Stimulated activated naive CD4-positive, alpha-beta T cell (primary cell): ENCODE data around the gene WASHC2A.
A peak's percentile ranks its signal among the peaks of the same experiment; 100 is the strongest.
"Not testable (repeated sequence)": the region's sequence is repeated elsewhere in the genome, so short reads cannot be mapped to it uniquely, and the experiment has no call there.

Experiments used
- DNase-seq, 6 experiments: peaks; one replicate each; lab custom pipeline; 2025; lab: John Stamatoyannopoulos, UW

WASHC2A gene

DNA sequence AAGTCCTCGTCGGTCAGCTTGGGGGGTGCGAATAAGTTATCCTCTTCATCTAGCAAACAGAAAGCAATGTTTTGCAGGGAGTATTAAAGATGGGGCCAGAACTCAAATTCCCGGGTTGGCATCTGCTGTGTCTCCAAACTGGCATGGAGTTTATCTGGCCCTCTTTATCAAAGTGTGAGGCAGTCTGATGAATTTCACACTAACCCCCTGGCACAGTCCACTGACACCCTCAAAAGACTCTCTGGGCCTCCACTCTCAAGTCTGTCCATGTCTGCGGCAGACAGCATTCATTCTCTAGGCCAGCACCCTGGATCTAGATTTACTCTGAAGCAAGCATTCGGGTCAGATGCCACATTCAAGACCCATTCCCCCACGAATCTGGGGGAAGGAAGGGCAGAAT lies 6.2 kb upstream of the WASHC2A start:
- not testable (repeated sequence) for DNase-seq

DNA sequence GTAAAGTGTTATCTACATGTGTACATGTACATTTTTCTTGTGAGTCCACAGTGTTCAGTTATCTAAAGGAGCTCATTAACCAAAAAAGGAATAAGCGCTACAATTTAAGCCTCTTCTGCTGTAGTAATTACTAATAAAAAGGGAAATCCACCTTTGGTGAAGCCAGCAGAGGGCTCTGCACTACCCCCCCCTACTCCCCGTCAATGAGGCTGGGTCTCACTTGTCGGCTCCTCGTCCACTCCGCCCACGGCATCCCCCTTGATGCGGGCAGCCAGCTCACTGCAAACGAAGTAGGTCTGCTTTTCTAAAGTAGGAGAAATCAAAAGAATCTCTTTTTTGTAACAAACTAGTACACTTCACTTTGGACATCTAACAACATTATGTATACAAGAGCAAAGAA lies 4.7 kb upstream of the WASHC2A start:
- peak in 1 of 6 experiments; percentile 3 for DNase-seq

DNA sequence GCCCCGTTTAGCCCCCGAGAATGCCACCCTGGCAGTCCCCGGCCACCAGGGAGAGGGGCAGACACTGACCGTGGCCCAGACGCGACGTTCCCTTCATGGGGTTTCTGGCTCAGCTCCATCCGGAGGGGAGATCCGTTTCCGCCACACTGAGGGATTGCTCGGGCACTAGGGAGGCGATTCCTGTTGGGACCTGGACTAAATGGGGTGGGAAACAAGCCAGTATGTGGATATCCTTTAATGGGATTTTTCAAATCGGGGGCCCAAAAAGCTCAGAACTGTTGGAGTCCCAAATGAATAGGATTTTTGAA lies 552 bp downstream of the WASHC2A start:
- DNase-seq: not testable (repeated sequence)

DNA sequence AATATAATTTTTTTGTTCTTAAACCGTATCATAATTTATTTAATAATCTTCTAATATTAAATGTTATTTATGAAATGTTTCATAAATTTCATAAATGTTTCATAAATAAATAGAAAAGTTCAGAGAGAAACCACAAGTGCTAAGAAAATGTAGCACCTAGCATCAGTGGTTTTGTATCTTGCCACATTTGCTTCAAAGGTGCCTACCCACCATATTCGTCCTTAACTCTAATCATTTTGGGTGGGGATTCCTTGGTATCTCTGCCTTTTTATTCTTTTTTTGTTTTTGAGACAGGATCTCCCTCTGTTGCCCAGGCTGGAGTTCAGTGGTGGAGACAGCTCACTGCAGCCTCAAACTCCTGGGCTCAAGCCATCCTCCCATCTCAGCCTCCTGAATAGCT lies 7.4 kb downstream of the WASHC2A start:
- DNase-seq: not testable (repeated sequence)

DNA sequence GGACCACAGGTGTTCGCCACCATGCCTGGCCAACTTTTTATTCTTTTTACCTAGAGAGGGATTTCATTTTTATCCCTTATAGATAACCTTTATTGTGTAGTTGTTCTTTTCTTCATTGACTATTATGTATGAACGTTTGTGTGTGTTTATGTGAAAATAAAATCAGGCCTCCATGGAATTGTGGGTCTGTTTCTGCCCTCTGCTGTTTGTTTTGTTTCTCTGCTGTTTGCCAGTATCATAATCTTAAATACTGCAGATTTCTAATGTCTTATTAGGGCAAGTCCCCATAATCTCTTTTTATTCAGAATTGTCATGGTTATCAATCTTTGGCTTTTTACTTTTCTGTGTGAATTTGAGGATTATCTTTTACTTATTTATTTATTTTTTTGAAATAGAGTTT lies 7.8 kb downstream of the WASHC2A start:
- peak in 1 of 6 experiments; percentile 1 for DNase-seq

DNA sequence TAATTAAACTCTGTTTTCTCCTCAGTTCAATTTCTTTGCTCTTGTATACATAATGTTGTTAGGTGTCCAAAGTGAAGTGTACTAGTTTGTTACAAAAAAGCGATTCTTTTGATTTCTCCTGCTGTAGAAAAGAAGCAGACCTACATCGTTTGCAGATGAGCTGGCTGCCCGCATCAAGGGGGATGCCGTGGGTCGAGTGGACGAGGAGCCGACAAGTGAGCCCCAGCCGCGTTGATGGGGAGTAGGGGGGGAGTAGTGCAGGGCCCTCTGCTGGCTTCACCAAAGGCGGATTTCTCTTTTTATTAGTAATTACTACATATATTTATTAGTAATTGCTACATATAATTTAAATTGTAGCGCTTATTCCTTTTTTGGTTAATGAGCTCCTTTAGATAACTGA lies 23.6 kb downstream of the WASHC2A start:
- DNase-seq: not testable (repeated sequence)

DNA sequence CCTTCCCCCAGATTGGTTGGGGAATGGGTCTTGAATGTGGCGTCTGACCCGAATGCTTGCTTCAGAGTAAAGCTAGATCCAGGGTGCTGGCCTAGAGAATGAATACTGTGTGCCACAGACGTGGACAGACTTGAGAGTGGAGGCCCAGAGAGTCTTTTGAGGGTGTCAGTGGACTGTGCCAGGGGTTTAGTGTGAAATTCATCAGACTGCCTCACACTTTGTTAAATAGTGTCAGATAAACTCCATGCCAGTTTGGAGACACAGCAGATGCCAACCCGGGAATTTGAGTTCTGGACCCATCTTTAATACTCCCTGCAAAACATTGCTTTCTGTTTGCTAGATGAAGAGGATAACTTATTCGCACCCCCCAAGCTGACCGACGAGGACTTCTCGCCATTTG lies 25.2 kb downstream of the WASHC2A start:
- DNase-seq: not testable (repeated sequence)

DNA sequence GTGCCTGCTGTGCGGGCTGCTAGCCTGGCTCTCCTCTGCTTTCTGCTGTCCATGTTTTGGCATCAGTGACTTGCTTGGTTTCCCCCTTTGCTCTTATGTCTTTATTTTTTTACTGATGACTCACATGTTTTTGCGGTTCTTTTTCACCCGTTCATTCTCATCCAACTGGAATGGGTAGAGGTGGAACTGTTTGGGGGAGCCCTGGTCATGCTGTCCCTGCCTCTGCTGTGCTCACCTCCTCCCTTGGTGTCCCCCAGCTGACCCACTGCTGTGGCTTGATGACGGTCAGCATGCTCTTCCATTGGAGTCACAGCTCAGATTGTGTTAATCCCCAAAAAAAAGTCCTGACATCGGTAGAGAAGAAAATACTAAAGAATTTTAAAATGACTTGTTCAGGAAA lies 26.9 kb downstream of the WASHC2A start:
- DNase-seq: not testable (repeated sequence)

DNA sequence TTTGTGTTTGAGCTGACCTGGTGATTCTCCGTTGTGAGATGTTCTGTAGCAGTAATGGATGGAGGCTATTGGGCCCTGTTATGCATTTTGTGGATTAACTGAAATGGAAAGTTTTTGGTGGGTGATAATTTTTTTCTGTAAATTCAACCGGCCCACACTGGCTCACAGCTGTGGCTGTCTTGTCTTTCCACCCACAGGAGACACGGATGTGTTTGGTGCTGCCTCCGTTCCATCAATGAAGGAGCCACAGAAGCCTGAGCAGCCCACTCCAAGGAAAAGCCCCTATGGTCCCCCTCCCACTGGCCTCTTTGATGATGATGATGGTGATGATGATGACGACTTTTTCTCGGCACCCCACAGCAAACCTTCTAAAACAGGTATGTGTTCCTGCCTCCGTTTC lies 27.6 kb downstream of the WASHC2A start:
- not testable (repeated sequence) for DNase-seq

DNA sequence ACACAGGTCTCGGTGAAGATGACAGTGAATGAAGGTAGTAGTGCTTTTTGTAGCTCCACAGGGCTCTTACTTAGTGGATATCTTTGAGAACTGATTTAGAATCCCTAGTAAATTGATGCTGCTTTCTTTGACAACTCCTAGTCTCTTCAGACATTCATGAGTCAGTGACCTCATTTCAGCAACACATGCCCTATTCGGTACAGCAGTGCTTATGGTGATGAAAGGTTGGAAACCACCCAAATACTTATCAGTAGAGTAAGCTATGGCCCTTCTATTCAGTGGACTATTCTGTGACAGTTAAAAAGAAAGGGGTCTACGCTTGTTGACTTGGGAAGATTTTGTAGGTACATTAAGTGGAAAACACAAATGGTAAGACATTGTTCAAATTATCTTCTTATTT lies 29.0 kb downstream of the WASHC2A start:
- not testable (repeated sequence) for DNase-seq

DNA sequence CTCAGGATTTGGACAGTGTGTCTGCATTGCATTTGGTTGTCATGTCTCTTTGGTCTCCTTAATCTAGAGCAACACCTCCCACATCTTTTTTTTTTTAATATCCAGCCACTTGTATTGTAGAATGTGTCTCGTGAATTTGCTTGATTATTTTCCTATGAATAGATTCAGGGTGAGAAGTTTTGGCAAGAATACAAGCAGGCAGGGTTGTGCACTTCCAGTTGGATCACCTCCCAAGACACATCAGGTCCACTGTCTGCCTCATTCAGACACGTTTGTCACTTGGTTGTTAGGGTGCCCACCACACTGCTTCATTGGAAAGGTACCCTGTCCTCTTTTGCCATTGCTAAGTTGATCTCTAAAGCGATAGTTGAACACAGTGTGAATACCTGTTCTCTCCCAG lies 30.9 kb downstream of the WASHC2A start:
- not testable (repeated sequence) for DNase-seq

DNA sequence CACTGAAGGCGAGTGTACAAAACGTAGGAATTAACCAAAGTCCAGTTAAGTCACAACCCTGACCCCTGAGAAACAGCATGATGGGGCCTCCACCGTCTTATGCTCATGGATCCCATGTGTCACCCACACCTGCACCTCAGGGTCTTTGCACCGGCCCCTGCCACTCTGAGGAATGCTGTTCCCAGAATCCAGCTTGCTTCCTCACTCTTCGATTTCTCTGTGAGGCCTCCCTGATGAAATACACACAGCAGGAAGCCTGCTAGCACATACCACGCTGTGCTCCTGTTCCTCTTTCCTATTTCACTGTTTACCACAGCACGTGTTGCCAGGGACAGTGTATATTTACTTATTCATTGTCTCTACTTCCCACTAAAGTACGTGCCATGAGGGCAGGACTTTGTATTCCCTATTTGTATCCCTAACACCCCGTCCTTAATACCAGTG lies 33.4 kb downstream of the WASHC2A start:
- not testable (repeated sequence) for DNase-seq

DNA sequence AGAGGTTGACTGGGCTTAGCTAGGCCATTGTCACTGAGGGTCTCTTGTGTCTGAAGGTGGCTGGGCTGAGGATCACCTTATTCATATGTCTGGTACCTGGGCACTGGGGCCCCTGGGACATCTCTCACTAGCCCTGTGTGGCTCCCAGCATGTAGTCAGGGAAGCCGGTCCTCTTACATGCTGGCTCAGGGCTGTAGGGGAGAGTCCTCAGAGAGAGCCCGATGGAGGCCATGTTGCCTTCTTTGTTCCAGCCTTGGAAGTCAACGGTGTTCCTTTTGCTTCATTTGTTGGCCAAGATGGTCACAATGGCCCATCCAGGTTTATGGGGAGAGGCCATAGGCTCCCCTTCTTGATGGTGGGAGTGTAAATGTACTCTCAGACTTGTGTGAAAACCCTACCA lies 34.0 kb downstream of the WASHC2A start:
- not testable (repeated sequence) for DNase-seq

DNA sequence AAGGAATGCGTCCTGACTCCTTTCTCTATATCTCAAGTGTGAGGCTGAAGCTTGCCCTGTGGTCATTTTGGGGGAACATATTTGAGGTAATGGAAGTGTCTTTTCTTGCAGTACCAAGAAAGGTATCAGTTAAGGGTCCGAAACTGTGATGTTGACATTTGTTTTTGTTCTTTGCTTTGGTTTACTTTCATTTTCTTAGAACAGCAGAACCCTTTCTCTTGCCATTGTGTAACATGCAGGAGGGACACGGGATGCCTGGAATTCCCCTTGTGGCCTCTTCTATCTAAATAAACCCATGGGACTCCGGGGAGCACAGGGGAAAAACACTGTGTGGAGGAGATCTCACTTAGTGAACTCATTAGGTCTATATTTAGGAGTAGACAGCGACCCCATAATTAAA lies 34.5 kb downstream of the WASHC2A start:
- not testable (repeated sequence) for DNase-seq

DNA sequence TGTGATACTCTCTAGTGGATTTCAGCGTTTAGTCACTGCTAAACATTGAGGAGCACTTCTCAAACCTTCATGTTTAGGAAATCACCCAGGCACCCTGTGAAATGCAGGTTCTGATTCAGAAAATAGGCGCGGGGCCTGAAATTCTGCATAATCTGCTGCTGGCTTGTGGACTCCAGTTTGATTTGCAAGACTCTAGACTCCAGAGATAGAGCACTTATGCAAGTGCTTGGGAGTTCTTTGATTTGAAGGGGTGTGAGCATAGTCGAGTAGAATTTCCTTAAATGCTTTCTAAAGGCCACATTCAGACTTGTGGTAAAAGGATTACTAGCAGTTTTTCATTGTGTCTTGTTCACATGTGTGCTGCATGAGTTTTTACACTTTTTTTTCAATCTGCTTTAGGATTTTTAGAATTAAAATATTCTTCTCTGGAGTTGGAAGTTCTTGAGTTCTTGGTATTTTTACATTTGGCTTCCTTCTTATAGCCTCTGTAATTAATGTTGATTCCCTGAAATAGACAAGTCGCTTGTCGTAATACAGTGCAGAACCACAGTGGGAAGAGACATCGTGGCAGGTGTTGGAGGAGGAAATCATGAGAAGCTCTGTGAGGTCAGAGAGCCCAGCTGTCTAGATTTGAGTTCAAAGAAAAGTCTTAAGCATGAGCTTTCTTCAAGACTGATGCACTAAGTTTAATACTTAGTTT lies 41.4 kb downstream of the WASHC2A start:
- not testable (repeated sequence) for DNase-seq

DNA sequence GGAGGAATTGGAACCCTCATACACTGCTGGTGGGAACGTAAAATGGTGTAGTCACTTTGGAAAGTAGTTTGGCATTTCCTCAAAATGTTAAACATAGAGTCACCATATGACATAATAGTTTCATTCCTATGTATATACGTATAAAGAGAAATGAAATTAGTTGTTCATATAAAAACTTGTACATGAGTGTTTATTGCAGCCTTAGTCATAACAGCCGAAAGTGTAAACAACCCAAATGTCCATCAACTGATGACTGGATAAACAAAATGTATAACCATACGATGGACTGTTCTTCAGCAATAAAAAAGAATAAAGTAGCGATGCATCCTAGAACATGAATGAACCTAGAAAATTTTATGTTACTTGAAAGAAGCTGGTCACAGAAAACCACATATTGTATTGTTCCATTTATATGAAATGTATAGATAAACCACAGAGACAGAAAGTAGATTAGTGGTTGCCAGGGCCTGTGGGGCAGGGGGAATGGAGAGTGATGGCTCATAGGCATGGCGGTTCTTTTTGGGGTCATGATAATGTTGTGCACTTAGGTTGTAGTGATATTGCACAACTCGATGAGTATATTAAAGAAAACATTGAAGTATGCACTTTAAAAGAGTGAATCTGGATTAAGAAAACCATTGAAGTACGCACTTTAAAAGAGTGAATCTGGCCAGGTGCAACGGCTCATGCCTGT lies 44.8 kb downstream of the WASHC2A start:
- DNase-seq: not testable (repeated sequence)

DNA sequence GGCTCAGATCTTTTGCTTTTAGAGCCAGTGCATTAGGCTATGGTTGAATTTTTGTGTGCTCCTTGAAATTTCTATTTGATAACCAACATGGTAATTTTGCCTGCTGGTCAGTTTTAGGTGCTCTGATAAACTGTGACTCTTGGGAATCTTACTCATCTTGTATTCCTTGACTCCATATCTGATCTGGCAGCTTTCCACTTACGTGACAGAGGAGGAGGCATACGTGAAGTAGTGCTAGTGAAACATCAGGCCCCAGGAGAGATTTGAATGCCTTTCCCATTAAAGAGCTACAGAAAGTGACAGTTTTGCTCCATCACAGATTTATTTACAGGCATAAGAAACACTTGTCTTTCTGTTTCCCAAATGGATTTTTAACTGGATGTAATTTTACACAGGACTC lies 59.0 kb downstream of the WASHC2A start:
- not testable (repeated sequence) for DNase-seq

DNA sequence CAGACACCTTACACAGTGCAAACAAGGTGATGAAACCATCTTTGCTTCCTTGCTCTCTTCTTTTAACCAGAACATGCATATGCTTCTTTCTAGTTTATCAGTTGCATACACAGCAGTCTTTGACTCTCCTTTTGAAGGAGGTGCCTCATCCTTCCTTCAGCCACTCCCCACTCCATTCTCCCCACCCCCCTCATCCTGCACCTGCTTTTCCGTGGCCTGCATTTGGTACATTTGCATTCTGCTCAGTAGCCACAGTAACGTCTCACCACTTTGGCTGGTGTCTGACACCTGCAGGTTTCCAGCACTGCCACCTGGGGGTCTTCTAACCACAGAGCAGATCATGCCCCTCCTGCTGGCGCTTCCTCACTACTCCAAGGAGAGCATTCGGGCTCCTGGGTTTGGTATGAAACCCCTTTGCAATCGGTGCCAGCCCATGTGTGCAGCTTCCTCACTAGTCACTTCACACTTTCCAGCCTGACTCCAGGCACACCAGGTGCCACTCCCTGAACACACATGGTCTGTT lies 60.1 kb downstream of the WASHC2A start:
- DNase-seq: not testable (repeated sequence)

DNA sequence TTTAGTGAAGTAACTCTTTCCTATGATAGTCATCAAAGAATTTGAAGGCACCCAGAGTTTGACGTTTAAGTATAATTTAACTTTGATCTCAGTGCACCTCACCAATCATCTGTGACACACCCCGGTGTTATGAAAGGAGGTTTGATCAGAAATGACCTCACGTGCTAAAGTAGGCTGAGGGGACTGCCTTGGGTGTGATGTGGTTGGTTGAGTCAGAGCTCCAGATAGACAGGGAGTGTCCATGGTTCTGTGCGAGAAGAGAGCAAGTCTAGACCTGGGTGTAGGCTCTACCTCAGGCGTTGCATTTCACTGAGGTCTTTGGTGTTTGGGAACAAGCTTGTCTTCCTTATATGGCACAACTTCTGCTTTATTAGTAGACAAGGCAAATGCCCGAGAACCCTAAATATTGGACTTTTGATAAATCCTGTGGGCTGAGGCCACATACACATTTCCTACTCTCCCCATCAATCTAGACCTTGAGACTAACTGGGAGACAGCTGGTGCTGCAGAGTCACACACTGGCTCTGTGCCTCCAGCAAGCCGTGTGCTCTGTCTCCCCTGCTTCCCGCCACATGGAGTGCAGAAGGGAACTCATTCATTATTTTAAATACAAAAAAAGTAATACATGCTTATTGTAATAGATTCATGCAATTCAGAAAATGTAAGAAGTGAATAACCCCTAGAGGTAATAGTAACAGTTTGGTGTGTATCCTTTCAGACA lies 63.7 kb downstream of the WASHC2A start:
- not testable (repeated sequence) for DNase-seq

DNA sequence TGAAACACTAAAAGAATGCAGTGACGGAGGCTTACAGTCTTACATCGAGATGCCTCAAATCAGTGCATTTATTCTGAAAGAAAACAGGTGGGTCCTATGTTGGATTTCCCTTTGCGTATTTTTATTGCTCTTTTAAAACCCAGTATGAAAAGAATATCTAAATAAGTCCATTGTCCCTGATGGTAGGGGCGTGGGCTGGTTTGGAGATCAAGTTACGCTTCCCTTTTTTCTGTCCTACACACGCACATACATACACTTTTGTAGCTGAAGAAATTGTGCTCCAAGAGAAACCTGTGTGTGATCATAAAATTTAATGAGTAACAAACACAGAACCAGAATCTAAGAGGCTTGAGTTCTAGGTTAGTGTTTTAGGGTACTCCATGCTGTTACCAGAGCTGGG lies 64.6 kb downstream of the WASHC2A start:
- not testable (repeated sequence) for DNase-seq

DNA sequence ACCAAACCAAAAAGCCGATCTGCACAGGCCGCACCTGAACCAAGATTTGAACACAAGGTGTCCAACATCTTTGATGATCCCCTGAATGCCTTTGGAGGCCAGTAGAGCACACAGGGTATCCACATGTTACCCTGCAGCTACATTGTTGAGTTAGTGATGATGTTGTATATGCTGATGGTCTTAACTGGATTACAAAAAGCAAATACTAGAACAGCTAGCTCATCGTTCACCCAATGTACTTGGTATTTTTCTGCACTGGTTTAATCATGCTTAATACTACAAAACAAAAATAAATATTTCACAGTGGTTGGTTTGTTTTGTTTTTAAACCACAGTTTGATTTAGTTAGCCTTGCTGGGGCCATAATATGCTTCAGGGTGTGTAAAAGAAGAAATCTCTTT lies 65.1 kb downstream of the WASHC2A start:
- DNase-seq: not testable (repeated sequence)

DNA sequence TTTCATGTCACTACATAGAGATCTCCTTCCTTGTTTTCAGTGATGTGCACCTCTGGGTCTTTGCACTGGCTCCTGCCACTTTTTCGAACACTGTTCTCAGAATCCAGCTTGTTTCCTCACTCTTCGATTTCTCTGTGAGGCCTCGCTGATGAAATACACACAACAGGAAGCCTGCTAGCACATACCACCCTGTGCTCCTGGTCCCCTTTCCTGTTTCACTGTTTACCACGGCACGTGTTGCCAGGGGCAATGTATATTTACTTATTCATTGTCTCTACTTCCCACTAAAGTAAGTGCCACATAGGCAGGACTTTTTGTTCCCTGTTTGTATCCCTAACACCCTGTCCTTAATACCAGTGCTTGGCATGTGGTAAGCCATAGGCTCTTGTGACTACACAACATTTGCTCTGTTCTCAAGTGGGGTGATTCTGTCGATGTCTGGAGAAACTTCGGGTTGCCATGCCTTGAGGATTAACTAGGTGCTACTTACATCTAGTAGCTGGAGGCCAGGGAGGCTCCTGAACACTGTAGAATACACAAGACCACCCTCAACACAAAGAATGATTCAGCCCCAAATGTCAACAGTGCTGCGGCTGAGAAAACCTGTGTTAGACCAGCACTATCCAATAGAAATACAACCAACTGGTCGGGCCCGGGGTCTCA lies 75.9 kb downstream of the WASHC2A start:
- not testable (repeated sequence) for DNase-seq
